Measurements from ENCODE around the gene ADARB1.

Gene ADARB1

GRCh38 chr21:45039317-45040156 is 34.8 kb upstream of the ADARB1 start:
- DNase-seq: no peak

GRCh38 chr21:45040157-45040711 is 34.1 kb upstream of the ADARB1 start:
- no peak for DNase-seq

- no peak for DNase-seq
Observed at GRCh38 chr21:45040739-45041138, 33.6 kb upstream of the ADARB1 start.

GRCh38 chr21:45041351-45041805 is 33.0 kb upstream of the ADARB1 start:
- no peak for DNase-seq

- DNase-seq: no peak
Observed at GRCh38 chr21:45041984-45042663, 32.3 kb upstream of the ADARB1 start.

GRCh38 chr21:45042664-45043161 is 31.7 kb upstream of the ADARB1 start:
- no peak for DNase-seq

- DNase-seq: no peak
Observed at GRCh38 chr21:45043541-45044020, 30.8 kb upstream of the ADARB1 start.

GRCh38 chr21:45045481-45045880 is 28.9 kb upstream of the ADARB1 start:
- DNase-seq: no peak

- no peak for DNase-seq
Observed at GRCh38 chr21:45047257-45047656, 27.1 kb upstream of the ADARB1 start.

- DNase-seq: no peak
Observed at GRCh38 chr21:45048026-45048698, 26.2 kb upstream of the ADARB1 start.

- no peak for DNase-seq
Observed at GRCh38 chr21:45048968-45049367, 25.4 kb upstream of the ADARB1 start.

GRCh38 chr21:45049714-45050344 is 24.6 kb upstream of the ADARB1 start:
- no peak for DNase-seq

GRCh38 chr21:45050345-45050796 is 24.0 kb upstream of the ADARB1 start:
- no peak for DNase-seq

- peak; percentile 9 for DNase-seq
Observed at GRCh38 chr21:45050797-45051489, 23.4 kb upstream of the ADARB1 start.

GRCh38 chr21:45051580-45052434 is 22.6 kb upstream of the ADARB1 start:
- no peak for DNase-seq

GRCh38 chr21:45052960-45053359 is 21.4 kb upstream of the ADARB1 start:
- DNase-seq: no peak

GRCh38 chr21:45053561-45054226 is 20.7 kb upstream of the ADARB1 start:
- no peak for DNase-seq

- no peak for DNase-seq
Observed at GRCh38 chr21:45054227-45054926, 20.0 kb upstream of the ADARB1 start.

GRCh38 chr21:45054927-45055612 is 19.3 kb upstream of the ADARB1 start:
- no peak for DNase-seq
